Hepatocyte (in vitro differentiated cells): Measurements from ENCODE around the gene SSTR3.

ENCODE experiments used
- CTCF ChIP-seq: fragments of 200-600 bp; sonication (generic); IDR thresholded peaks from 2 replicates; pipeline ENCODE4 v1.5.1; 2016; ENCODE audit warnings: antibody characterized with exemption, mild to moderate bottlenecking; ENCODE audit not compliant: poor library complexity
- EZH2 ChIP-seq: fragments of 200-600 bp; sonication (generic); IDR thresholded peaks from 2 replicates; pipeline ENCODE4 v1.6.1; 2016; ENCODE audit warnings: antibody characterized with exemption, mild to moderate bottlenecking, borderline replicate concordance
- EZH2phosphoT487 ChIP-seq: fragments of 200-600 bp; sonication (generic); IDR thresholded peaks from one replicate; pipeline ENCODE4 v1.6.1; 2018; ENCODE audit warnings: antibody characterized with exemption, mild to moderate bottlenecking, low read depth, moderate library complexity; ENCODE audit not compliant: unreplicated experiment, severe bottlenecking

- TF ChIP-seq CTCF, result no peak
- no peak for TF ChIP-seq EZH2
- TF ChIP-seq EZH2phosphoT487, result no peak
Measured at GRCh38 chr22:37188901-37189466, 23.3 kb downstream of the SSTR3 start.
